Stimulated activated naive CD8-positive, alpha-beta T cell treated with anti-CD3 and anti-CD28 coated beads, Interleukin-15, Interleukin-2, amounts not matched to agents 100 ng/mL and 50 ng/mL, for 24 hours (primary cell): ENCODE measurements around the gene METTL1.
A peak's percentile ranks its signal among the peaks of the same experiment; 100 is the strongest.
"Not testable (repeated sequence)": the region's sequence is repeated elsewhere in the genome, so short reads cannot be mapped to it uniquely, and the experiment has no call there.

Experiments
- H3K27ac Mint-ChIP-seq: one replicate; pipeline ENCODE4 v1.8.0; 2021; ENCODE audit warnings: mild to moderate bottlenecking, mixed read lengths
- H3K27me3 Mint-ChIP-seq: one replicate; pipeline ENCODE4 v1.8.0; 2021; ENCODE audit warnings: mixed read lengths
- H3K36me3 Mint-ChIP-seq: one replicate; pipeline ENCODE4 v1.8.0; 2021; ENCODE audit warnings: low read depth, mixed read lengths
- H3K4me1 Mint-ChIP-seq: one replicate; pipeline ENCODE4 v1.8.0; 2021; ENCODE audit warnings: low read depth, mixed read lengths
- H3K4me3 Mint-ChIP-seq: one replicate; pipeline ENCODE4 v1.8.0; 2021; ENCODE audit warnings: mild to moderate bottlenecking, mixed read lengths
- H3K9me3 Mint-ChIP-seq: one replicate; pipeline ENCODE4 v1.8.0; 2021; ENCODE audit warnings: mixed read lengths

The METTL1 gene

DNA sequence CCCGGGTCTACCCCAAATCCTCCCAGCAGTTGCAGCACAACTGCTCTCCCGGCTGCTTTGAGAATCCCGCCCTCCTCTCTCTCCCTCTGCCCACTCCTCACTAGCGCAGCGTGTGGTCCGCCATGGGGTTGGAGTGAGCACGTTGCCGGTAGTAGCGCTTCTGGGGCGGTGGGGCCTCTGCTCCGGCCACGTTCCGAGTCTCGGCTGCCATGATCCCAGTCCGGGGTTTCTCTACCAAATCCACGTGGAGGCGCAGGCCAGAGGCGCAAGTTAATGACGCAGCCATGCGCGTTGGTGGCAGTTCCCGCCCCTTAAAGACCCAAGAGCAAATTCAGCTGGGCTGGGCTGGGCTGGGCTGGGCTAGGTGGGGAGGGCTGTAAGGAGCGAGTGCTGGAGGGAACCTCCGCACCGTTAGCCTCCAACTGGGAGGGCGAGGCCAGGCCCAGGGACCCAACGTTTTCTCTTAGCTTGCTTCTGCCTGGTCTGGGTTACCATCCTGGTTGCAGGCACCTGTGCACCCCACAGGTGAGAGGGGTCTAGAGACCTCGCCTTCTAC, at the start of gene METTL1:
Gene METTL1 (minus strand): TSS at position 233 of the 556 bp plus-strand sequence. CDS start 22 bp downstream, at position 211.
- Mint-ChIP-seq H3K9me3 (no peaks in the 10 kb centered on the region), H3K36me3 (peaks cover 43% of the 10 kb centered on the region), H3K4me1 (peaks cover 32% of the 10 kb centered on the region), H3K4me3 (peak within 1 kb of the TSS; percentile 95), H3K27me3 (no peaks in the 10 kb centered on the region), H3K27ac (peak within 1 kb of the TSS; percentile 98)

- not testable (repeated sequence) for H3K4me3 Mint-ChIP-seq, H3K4me1 Mint-ChIP-seq, H3K9me3 Mint-ChIP-seq, H3K27me3 Mint-ChIP-seq, H3K27ac Mint-ChIP-seq
- H3K36me3 Mint-ChIP-seq: peaks cover 19% of the 10 kb centered on the region
Observed at GRCh38 chr12:57821015-57821414, 49.1 kb upstream of the METTL1 start.

- H3K4me1 Mint-ChIP-seq, H3K4me3 Mint-ChIP-seq, H3K9me3 Mint-ChIP-seq, H3K27me3 Mint-ChIP-seq, H3K27ac Mint-ChIP-seq: not testable (repeated sequence)
- H3K36me3 Mint-ChIP-seq: peaks cover 15% of the 10 kb centered on the region
Observed at GRCh38 chr12:57820119-57820518, 48.2 kb upstream of the METTL1 start.

GRCh38 chr12:57817990-57818331, 46.1 kb upstream of the METTL1 start:
- peak overlapping the region; percentile 52 for H3K27ac Mint-ChIP-seq
- not testable (repeated sequence) for H3K9me3 Mint-ChIP-seq

GRCh38 chr12:57817261-57817989, 45.5 kb upstream of the METTL1 start:
- H3K36me3 Mint-ChIP-seq: peaks cover 2% of the 10 kb centered on the region
- no peaks in the 10 kb centered on the region for H3K9me3 Mint-ChIP-seq
- no peaks in the 10 kb centered on the region for H3K4me1 Mint-ChIP-seq
- H3K27ac Mint-ChIP-seq: no peak overlapping the region
- H3K27me3 Mint-ChIP-seq: no peaks in the 10 kb centered on the region
- H3K4me3 Mint-ChIP-seq: no peak overlapping the region

More at GRCh38 chr12:57817990-57818331, 46.1 kb upstream of the METTL1 start:
- H3K36me3 Mint-ChIP-seq, H3K4me3 Mint-ChIP-seq, H3K27me3 Mint-ChIP-seq, H3K4me1 Mint-ChIP-seq: not testable (repeated sequence)

GRCh38 chr12:57816855-57817151, 44.9 kb upstream of the METTL1 start:
- H3K4me3 Mint-ChIP-seq: no peak overlapping the region
- H3K4me1 Mint-ChIP-seq: no peaks in the 10 kb centered on the region
- no peak overlapping the region for H3K27ac Mint-ChIP-seq
- H3K9me3 Mint-ChIP-seq: no peaks in the 10 kb centered on the region
- no peaks in the 10 kb centered on the region for H3K36me3 Mint-ChIP-seq
- H3K27me3 Mint-ChIP-seq: no peaks in the 10 kb centered on the region

DNA sequence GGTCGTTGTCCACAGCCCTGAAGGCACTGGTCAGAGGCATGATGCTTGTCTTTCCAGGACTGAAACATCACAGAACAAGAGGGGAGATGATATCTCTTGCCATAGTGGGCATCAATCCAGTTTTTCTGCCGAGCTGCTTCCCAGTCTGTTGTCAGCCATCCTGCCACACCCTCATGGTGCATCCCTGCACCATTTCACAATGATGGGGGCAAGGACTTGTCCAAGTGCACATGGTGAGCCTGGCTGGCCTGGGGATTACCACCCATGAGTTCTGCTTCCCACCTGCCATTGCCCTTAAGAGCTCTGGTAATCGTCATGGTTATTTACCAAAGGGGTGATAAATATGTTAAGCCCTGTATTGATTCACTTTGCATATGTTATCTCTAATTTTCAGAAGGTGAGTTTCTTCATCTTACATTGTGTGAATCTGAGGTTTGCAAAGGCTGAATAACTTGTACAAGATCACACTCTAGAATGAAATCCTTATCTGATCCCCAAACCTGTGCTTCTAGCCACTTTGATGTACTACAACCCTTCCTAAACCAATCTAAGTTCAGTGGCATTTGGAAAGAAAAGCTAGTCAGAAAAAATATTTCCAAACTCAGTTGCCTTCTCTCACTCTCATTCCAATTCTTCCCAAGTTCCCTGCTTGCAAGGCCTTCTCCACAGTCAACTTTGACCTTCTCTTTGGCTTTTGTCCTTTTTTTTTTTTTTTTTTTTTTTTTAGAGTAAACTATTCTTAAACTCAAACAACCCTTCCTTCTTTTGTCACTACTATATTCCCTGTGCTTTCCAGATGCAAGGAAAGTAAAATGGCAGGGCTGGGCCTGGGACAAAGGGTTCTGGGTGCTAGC, 44.3 kb upstream of the METTL1 start:
- H3K27ac Mint-ChIP-seq: no peak overlapping the region
- no peaks in the 10 kb centered on the region for H3K4me1 Mint-ChIP-seq
- no peaks in the 10 kb centered on the region for H3K36me3 Mint-ChIP-seq
- H3K4me3 Mint-ChIP-seq: no peak overlapping the region
- H3K9me3 Mint-ChIP-seq: no peaks in the 10 kb centered on the region
- H3K27me3 Mint-ChIP-seq: no peaks in the 10 kb centered on the region

- H3K27ac Mint-ChIP-seq: no peak overlapping the region
- H3K36me3 Mint-ChIP-seq: no peaks in the 10 kb centered on the region
- no peak overlapping the region for H3K4me3 Mint-ChIP-seq
- H3K4me1 Mint-ChIP-seq: no peaks in the 10 kb centered on the region
- no peaks in the 10 kb centered on the region for H3K27me3 Mint-ChIP-seq
- no peaks in the 10 kb centered on the region for H3K9me3 Mint-ChIP-seq
Observed at GRCh38 chr12:57815177-57816000, 43.5 kb upstream of the METTL1 start.

GRCh38 chr12:57813971-57814772, 42.3 kb upstream of the METTL1 start:
- Mint-ChIP-seq H3K9me3 (no peaks in the 10 kb centered on the region), H3K4me1 (no peaks in the 10 kb centered on the region), H3K27me3 (no peaks in the 10 kb centered on the region), H3K27ac (no peak overlapping the region), H3K4me3 (no peak overlapping the region), H3K36me3 (no peaks in the 10 kb centered on the region)

DNA sequence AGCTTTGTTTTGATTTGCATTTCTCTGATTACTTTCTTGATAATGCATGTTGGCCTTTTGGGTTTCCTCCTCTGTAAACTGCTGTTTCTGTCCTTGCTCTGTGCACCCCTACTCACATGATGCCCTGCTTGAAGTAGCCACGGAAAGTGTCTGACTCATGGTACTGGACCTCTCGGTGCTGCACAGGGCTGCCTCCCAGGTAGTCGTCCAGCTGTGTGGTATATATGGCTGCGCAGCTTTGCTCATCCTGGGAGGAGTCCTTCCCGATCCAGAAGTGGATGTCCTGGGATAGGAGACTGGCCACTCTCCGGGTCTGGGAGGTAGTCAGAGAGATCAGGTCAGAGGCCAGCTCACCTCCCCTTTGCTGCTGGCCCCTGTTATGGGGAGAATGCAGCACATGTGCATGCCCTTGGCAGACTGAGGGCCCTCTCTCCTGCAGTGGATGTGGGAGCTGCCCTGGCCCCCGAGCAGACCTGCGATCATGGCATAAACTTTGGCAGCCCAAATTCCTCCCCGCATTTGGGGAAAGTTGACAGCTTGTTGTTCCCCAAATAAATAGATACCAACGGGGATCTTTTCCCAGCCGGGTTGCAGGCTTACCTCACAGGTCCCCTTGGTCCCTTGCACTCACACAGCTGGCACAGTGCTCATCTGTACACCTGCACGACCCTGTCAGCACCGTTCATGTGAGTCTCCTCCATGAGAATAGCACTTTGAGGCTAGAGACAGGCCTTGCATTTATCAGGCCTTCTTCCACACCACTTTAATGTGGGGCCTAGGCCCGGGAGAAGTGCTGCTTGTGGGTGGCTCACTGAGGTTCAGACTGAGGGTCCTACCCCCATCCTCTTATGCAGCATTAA, 41.4 kb upstream of the METTL1 start:
- Mint-ChIP-seq H3K9me3 (no peaks in the 10 kb centered on the region), H3K27me3 (no peaks in the 10 kb centered on the region), H3K36me3 (peaks cover 5% of the 10 kb centered on the region), H3K4me1 (no peaks in the 10 kb centered on the region), H3K27ac (no peak overlapping the region), H3K4me3 (no peak overlapping the region)

DNA sequence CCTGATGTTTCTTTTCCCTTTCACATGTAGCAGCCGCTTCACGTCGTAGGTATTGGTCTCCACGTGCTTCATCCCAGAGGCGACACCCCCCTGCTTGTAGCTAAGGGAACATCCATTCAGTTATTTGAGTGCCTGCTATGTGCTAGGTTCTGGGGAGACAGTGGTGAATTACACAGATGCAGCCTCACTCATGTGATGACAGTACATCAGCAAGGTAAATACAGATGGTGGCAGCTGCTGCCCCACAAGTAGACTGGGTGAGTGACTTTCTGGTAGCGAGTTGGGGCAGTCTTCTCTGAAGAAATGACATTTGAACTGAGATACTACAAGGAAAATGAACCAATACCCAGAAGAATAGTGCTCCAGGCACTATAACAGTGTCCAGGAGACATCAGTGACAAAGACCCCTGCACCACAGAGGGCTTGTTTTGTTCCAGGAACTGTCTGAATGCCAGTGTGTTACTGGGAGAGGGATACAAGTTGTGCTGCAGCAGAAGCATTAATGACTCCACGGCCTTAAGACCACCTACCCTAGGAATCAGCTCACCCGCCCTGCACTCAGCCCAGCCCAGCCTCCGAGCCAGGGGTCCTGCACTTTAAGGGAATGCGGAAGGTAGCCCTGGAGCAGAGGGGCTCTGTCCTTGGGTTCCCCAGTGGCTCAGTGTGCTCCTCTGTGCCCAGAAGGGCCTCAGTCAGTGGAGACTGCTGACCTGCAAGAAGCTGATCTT, 39.3 kb upstream of the METTL1 start:
- Mint-ChIP-seq H3K27ac (no peak overlapping the region), H3K36me3 (peaks cover 7% of the 10 kb centered on the region), H3K4me3 (no peak overlapping the region)

DNA sequence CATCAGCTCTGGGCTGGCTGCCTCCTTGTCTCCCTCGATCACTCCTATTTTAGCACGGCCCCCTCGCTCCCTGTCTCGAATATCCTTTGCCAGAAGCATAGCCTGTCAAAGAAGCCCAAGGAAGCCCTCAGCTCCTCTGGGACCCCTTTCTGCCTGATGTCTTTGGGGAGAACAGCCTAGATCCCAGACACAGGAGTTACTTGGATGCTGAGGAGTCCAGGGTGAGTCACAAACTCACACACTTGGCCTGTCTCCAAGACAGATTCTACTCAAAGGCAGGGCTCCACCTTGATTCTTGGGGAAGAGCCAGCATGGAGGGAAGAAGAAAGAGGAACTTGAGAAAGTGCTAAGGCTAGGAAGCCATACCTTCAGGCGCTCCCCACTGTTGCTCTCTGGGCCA, 38.5 kb upstream of the METTL1 start:
- H3K4me1 Mint-ChIP-seq: no peaks in the 10 kb centered on the region
- no peak overlapping the region for H3K4me3 Mint-ChIP-seq
- no peaks in the 10 kb centered on the region for H3K27me3 Mint-ChIP-seq
- no peaks in the 10 kb centered on the region for H3K9me3 Mint-ChIP-seq
- H3K36me3 Mint-ChIP-seq: peaks cover 7% of the 10 kb centered on the region
- no peak overlapping the region for H3K27ac Mint-ChIP-seq

More for the DNA sequence above, 39.3 kb upstream of the METTL1 start:
- no peaks in the 10 kb centered on the region for H3K4me1 Mint-ChIP-seq
- H3K27me3 Mint-ChIP-seq: no peaks in the 10 kb centered on the region
- no peaks in the 10 kb centered on the region for H3K9me3 Mint-ChIP-seq

- no peak overlapping the region for H3K27ac Mint-ChIP-seq
Observed at GRCh38 chr12:57809425-57809824, 37.5 kb upstream of the METTL1 start.

More at GRCh38 chr12:57809425-57809824, 37.5 kb upstream of the METTL1 start:
- no peaks in the 10 kb centered on the region for H3K27me3 Mint-ChIP-seq
- peaks cover 7% of the 10 kb centered on the region for H3K36me3 Mint-ChIP-seq
- H3K9me3 Mint-ChIP-seq: no peaks in the 10 kb centered on the region
- no peaks in the 10 kb centered on the region for H3K4me1 Mint-ChIP-seq
- no peak overlapping the region for H3K4me3 Mint-ChIP-seq
